Left hindlimb (tissue), 1 donor: ENCODE results near the gene AKR1C8.
"Not testable (repeated sequence)": the region's sequence is repeated elsewhere in the genome, so short reads cannot be mapped to it uniquely, and the experiment has no call there.

ENCODE experiments used
- DNase-seq: peaks from one replicate; pipeline ENCODE4 v3.0.0-alpha.2; 2018

AKR1C8 gene

DNA sequence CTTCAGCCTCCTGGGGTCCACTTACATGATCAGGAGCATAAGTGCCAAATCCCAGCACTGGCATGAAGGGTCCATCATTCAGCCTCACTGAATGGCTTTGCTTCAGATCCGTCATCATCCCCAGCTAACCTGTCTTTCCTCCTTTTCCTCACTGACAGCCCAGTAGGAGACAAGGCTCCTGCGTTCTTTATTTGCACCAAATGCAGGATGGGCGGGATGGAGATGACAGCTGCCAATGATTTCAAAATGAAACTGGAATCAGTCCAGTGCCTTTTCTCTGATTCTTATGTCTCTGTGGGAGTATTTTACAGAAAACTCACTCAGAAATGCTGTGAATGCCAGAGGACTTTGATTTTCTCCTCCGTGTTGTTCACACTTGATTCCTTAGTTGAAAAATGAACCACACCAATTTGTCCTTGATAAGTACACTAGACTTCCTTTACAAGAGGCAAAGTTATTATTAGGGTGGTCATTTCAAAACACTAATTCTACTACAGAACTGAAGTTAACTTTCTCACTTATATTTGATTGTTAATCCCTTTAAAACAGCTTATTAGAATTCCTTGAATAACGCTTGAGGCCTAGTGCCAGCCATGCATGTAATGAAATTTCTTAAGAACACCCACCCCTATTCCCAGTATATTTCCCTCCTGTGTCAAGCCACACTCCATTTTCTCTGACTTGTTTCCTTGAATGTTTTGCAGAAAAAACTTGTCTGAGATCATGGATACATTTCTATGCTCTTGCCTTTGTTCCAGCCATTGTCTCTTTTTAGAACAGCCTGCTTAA is at the start of gene AKR1C8:
AKR1C8 (minus strand) TSS at position 164 of the 789 bp plus-strand sequence; CDS start at position 118, 46 bp downstream.
- DNase-seq: no peak

DNA sequence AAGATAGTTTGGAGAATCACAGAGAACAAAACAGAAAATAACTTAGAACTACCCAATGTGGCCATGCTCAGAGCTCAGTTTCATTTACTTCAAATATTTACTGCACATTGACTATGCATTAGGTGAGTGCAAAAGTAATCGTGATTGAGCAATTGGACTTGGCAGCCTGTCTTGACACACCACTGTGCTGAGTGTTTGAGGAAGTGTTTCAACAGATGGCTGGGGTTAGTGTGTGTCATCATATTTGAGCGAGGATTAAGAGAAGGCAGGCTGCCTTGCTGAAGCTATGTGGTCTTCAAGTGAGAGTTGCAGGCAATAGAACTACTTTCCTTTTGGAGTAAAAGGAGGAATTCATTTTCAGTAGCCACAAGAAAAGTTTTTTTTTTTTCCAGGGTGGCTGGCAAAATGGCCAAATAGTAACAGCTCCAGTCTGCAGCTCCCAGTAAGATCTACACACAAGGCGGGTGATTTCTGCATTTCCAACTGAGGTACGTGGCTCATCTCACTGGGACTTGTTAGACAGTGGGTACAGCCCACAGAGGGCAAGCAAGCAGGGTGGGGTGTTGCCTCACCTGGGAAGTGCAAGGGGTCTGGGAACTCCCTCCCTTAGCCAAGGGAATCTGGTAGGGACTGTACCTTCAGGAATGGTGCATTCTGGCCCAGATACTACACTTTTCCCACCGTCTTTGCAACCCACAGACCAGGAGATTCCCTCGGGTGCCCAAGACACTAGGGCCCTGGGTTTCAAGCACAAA is 49.3 kb upstream of the AKR1C8 start:
- no peak for DNase-seq

DNA sequence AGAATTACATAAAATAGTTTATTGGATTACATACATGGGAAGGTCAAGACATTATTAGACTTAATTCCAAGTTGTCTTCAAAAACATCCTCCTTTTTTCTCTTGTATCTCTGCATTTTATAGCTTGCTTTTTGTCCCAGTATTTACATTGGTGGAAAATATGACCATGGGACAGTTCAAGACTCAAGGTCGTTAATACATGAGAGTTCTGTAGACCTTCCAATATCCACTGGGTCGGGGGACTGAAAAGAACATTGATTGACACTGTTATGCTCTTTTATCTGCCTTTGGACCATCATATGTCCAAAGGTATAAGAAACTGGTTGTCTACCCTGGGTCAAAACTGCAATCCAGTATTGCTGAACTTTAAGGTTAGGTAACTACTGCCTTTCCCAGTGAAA is 48.4 kb upstream of the AKR1C8 start:
- no peak for DNase-seq

DNA sequence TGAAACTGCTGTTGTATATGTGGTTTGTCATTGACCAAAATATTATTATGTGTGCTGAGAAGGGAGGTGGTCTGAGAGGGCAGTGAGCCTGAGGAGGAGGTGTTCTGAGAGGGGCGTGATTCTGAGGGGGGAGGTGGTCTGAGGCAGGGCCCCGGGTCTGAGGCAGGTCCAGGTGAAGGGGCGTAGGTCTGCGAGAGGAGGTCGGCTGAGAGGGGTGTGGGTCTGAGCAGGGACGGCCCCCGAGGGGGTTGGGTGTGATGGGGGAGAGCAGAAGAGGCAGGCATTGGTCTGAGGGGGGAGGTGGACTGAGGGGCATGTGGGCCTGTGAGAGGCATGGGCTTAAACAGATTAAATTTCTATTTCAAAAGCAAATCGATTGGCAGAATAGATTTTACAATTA is 44.1 kb upstream of the AKR1C8 start:
- no peak for DNase-seq

DNA sequence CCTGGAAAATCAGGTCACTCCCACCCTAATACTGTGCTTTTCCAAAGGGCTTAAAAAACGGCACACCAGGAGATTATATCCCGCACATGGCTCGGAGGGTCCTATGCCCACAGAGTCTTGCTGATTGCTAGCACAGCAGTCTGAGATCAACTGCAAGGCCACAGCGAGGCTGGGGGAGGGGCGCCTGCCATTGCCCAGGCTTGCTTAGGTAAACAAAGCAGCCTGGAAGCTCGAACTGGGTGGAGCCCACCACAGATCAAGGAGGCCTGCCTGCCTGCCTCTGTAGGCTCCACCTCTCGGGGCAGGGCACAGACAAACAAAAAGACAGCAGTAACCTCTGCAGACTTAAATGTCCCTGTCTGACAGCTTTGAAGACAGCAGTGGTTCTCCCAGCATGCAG is 38.0 kb upstream of the AKR1C8 start:
- not testable (repeated sequence) for DNase-seq

DNA sequence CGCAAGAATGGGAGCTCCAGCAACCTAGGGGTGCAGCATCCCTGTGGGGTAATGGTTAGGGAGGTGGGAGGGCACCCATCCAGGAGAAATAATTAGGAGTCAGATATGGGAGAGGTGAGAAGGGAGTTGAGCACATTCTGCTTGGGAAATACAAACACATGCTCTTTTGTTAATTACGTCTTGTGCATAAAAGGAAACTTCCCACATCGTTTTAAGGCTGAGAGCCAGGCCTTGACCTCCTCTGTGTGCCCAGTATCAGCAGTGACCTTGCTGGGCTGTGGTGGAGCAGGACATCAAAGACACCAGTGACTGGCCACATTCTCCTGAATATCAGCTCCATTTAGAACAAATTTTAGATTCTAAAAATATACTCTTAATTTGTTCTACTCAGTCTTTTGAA is 34.3 kb upstream of the AKR1C8 start:
- no peak for DNase-seq

DNA sequence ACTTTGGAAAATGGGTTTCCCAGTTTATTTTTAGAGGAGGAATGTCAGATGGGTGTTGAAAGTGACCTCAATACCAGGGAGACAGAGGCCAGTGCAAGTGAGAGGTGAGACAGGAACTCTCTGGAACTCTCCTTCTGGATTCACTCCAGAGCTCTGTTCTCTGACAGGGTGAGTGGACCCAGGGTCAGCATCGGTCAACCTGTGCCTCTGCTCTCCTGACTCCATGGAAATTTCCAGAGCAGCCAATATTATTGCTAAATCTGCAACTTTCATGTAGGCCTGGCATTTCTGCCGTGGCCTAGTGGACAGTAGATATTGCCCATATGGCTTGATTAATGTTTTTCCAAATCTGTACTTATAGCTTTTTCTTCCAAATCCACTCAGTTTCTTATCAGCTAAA is 31.9 kb upstream of the AKR1C8 start:
- DNase-seq: no peak

DNA sequence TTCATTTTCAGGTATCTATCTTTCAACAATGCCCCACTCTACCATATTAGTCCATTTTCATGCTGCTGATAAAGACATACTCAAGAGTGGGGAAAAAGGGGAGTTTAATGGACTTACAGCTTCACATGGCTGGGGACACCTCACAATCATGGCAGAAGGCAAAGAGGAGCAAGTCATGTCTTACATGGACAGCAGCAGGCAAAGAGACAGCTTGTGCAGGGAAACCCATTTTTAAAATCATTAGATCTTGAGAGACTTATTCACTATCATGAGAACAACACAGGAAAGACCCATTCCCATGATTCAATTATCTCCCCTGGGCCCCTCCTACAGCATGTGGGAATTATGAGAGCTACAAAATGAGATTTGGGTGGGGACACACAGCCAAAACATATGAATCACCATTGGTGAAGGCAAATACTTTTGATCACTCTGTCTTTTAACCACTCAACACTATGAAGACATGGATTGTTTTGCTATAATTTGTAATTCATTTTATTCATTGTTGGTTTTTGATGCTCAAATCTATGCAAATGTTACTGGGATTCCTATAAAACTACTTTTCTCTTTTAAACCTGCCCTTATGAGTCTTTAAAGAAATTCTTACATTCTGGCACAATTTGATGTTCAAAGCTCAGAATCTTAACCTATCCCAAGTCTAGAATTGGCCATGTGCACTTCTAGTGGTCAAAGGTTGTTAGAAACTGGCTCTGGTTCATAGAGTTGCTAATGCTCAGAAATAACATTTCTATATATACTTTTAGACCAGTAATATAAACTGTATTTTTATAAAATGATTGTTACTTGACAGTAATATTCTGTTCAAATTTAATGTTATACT is 27.0 kb upstream of the AKR1C8 start:
- DNase-seq: no peak

DNA sequence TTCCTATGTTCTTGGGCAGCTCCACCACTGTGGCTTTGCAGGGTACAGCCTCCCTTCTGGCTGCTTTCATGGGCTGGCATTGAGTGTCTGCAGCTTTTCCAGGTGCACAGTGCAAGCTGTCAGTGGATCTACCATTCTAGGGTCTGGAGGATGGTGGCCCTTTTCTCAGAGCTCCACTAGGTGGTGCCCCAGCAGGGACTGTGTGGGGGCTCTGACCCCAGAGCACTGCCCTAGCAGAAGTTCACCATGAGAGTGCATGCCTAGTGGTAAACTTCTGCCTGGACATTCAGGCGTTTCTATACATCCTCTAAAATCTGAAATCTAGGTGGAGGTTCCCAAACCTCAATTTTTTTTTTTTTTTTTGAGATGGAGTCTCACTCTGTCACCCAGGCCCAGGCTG is 25.3 kb upstream of the AKR1C8 start:
- DNase-seq: not testable (repeated sequence)

DNA sequence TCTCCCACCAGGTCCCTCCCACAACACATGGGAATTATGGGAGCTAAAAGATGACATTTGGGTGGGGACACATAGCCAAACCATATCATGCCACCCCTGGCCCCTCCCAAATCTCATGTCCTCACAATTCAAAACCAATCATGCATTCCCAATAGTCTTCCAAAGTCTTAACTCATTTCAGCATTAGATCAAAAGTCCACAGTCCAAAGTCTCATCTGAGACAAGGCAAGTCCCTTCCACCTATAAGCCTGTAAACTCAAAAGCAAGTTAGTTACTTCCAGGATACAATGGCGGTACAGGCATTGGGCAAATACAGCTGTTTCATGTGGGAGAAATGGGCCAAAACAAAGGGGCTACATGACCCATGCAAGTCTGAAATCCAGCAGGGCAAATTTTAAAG is 24.8 kb upstream of the AKR1C8 start:
- not testable (repeated sequence) for DNase-seq

DNA sequence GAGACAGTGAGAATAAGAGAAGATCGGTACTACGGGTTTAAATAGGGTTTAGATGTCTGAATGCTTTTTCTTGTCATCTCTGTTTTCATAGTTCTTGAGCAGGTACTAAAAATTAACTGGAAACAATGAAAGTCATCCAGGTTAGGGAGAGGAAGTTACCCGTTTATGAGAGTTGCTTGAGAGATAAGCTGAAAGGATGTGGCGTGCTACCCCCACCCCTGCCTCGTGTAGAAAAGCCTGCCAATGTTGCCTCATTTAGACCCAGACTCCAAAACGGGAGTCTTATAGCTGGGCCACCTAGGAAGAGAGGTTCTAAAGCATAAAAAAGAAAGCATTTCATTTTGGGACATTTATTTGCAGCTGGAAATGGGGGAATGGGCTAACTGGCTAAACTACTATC is 21.8 kb upstream of the AKR1C8 start:
- no peak for DNase-seq

DNA sequence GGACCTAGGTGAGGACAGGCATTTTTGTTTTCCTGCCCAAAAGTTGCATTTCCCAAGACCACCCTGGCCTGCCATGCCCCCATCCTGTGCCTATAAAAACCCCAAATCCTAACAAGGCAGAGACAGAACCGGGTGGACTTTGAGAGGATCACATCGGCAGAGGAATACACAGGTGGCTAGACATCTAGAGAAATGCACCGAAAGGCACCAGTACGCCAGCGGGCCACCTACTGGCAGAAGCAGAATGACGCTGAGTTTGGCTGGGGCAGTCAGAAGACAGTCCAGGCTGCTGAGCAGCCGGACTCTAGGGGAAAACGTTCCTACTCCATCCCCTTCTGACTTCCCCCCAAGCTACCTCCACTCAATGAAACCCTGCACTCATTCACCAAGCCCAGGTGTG is 14.4 kb upstream of the AKR1C8 start:
- DNase-seq: no peak

DNA sequence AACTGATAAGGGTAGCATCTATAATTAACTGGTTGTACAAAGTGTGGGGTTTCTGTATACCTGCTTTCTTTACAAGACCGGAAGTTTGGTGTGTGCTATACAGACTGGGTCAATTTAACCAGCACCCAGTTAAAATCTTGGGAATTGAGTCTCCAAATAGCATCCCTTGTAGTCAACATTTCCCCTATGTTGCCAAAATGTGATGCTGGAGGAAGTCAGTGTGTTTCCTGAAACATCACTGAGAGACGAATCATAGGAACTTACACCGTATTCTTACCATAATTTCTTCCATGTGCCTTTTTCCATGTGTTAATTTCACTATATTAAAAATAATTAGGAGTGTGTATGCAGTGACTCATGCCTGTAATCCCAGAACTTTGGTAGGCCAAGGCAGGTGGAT is 13.4 kb upstream of the AKR1C8 start:
- DNase-seq: no peak

DNA sequence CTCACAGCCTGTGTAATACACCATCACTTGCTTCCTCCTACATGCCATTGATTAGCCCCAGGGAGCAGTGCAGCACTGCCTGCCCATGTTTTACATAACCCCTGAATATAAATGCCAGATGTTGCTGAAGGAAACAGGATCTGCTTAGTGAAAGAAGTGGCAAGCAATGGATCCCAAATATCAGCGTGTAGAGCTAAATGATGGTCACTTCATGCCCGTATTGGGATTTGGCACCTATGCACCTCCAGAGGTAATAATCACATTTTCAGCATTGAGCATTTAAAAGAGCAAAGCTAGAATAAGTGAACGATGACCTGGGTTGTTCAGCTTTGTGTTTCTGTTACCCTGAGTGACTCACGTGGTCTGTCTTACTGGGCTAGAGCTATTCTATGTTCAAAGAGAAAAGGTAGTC is 11.8 kb upstream of the AKR1C8 start, which contains the start of gene AKR1C4:
AKR1C4 (plus strand) TSS at position 136 of the 412 bp plus-strand sequence; CDS start at position 167, 31 bp downstream.
- no peak for DNase-seq

DNA sequence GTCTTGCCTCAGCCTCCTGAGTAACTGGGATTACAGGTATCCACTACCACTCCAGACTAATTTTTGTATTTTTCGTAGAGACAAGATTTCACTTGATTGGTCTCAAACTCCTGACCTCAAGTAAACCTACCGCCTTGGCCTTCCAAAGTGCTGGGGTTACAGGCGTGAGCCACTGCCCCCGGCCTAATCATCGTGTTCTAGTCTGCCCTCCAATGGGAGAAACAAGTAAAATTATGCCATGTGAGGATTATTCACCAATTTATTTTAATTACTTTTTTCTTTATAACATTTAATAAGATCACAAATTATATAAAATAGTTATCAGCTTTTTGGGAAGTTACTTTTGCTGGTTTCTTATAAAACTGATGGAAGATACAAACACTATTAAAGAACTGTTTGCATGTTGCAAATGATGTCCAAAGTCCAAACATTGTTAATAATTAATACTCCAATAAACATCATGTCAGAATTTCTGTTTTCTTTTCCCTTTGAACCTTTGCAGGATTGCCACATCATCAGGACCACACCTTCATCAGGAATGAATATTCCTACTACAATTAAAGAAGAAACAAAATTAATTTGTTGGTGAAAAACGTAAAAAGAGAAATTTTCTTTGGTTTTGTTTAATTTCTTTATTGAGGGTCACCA is 10.9 kb upstream of the AKR1C8 start:
- no peak for DNase-seq

DNA sequence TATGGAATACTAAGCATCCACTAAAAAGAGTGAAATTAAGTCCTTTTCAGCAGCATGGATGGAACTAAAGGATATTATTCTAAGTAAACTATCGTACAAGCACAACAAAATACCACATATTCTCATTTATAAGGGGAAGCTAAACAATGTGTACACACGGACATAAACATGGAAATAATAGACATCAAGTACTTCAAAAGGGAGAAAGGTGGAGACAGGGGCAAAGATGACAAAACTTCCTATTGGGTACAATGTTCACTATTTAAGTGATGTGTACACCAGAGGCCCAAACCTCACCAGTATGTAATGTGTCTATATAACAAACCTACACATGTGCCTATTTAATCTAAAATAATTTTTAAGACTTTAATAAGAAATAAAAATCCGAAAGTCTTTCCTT is 9.5 kb upstream of the AKR1C8 start:
- DNase-seq: no peak

DNA sequence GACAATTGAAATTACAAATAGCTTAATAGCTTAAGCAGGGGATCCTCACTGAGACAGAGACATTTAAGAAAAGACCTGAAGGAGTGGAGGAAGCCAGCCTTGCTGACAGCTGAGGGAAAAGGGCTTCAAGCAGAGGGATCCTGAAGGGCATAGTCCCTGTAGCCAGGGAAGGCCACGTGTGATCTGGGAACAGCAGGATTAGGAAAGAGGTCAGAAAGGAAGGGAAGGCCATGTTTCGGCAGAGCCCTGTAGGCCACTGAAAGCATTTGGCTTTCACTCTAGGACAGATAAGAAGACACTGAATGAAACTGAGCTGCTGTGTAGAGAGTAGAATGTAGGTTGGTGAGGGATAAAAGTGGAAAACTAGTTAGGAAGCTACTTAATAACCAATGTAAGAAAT is 3.4 kb upstream of the AKR1C8 start:
- no peak for DNase-seq

DNA sequence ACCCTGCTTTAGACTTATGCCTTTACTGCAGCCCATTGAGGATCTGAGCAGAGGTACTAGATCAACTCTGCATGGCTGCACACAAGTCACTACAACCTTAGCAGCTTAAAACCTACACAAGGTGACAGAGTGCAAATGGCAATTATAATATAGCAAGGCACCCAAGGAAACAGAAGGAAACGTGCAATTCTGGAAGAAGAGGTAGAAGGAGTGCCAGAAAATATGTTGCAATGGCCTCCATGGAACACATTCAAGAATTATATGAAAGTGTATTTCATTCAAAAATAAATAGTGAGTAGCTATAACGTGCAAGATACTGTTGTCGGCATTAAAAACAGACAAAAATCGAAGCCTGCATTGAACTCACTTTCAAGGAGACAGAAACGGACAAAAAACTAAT is 2.9 kb upstream of the AKR1C8 start:
- DNase-seq: no peak

DNA sequence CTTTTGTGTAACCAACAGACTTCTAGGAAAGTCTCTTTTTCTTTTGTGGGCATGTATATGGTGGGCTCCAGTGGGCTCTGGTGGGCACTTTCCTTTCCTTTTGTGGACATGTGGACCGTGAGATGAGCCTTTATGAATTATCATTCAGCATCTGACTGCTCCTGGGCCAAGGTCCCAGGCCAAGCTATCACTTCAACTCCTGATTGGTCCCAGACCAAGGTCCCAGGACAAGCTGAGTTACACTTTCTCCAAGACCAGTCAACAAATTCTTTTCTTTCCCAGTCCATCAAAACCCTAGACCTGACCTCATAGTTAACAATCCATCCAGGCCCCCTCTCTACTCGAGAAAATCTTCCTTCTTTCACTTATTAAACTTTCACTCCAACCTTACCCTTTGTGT is 1.0 kb downstream of the AKR1C8 start:
- no peak for DNase-seq

DNA sequence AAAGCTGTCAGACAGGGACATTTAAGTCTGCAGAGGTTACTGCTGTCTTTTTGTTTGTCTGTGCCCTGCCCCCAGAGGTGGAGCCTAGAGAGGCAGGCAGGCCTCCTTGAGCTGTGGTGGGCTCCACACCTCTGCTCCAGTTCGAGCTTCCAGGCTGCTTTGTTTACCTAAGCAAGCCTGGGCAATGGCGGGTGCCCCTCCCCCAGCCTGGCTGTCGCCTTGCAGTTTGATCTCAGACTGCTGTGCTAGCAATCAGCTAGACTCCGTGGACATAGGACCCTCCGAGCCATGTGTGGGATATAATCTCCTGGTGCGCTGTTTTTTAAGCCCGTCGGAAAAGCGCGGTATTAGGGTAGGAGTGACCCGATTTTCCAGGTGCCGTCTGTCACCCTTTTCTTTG is 4.4 kb downstream of the AKR1C8 start:
- not testable (repeated sequence) for DNase-seq

DNA sequence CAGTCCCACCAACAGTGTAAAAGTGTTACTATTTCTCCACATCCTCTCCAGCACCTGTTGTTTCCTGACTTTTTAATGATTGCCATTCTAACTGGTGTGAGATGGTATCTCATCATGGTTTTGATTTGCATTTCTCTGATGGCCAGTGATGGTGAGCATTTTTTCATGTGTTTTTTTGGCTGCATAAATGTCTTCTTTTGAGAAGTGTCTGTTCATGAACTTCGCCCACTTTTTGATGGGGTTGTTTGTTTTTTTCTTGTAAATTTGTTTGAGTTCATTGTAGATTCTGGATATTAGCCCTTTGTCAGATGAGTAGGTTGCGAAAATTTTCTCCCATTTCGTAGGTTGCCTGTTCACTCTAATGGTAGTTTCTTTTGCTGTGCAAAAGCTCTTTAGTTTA is 9.4 kb downstream of the AKR1C8 start:
- not testable (repeated sequence) for DNase-seq

DNA sequence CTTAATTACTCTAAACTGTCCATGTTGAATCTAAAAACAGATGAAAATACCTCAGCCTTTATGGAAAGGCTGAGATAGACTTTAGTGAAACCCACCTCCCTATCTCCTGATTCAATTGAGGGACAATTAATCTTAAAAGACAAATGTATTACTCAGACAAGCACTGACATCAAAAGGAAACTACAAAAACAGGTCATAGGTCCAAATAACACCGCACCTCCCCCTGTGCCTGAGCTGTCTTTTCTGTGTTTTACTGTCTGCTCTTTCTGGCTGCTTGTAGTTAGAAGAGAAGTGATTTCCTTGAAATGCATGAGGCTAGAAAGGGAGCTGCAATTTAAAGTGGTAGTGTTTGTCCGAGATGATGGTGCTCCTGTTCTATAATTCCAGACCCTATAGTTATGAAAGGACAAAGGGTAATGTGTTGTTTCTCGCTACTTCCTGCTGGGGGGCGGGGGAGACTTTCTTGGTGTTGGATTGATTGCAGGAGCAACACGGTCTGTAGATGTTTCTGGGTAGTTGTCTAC is 16.0 kb downstream of the AKR1C8 start:
- no peak for DNase-seq

DNA sequence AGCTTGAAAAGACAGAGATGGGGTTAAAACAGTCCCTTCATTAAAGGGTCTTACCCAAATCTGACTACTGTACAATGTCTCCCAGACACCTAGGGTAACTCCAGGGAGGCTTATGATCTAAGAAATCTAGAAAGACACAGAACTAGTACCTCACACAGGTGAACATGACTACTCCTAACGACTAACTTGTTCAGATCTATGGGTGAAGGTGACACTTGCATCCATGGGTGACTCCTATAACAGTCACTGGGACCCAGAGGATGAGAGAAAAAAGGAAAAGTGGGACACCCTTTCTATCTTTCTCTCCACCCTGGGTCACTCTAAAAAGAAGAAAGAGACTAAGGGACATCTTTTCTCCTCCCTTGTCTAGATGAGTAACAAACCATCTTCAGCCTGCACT is 19.2 kb downstream of the AKR1C8 start:
- DNase-seq: no peak
